ENCODE data around the gene ADGRA3.

The ADGRA3 gene

GRCh38 chr4:22512306-22512705 lies 3.6 kb downstream of the ADGRA3 start:
- DNase-seq = no peak

GRCh38 chr4:22510750-22511149 lies 5.1 kb downstream of the ADGRA3 start:
- DNase-seq = no peak

- DNase-seq = no peak
These were observed 7.5 kb downstream of the ADGRA3 start for GRCh38 chr4:22508376-22508775.

- DNase-seq = no peak
These were observed 10.9 kb downstream of the ADGRA3 start for GRCh38 chr4:22504922-22505321.

GRCh38 chr4:22504447-22504846 lies 11.4 kb downstream of the ADGRA3 start:
- no peak for DNase-seq

GRCh38 chr4:22502895-22503814 lies 12.7 kb downstream of the ADGRA3 start:
- DNase-seq = no peak

GRCh38 chr4:22501715-22502095 lies 14.2 kb downstream of the ADGRA3 start:
- no peak for DNase-seq

- no peak for DNase-seq
These were observed 14.8 kb downstream of the ADGRA3 start for GRCh38 chr4:22500831-22501714.

- no peak for DNase-seq
These were observed 15.7 kb downstream of the ADGRA3 start for GRCh38 chr4:22500128-22500611.

GRCh38 chr4:22498866-22499265 lies 17.0 kb downstream of the ADGRA3 start:
- DNase-seq = no peak

GRCh38 chr4:22496165-22496813 lies 19.6 kb downstream of the ADGRA3 start:
- no peak for DNase-seq

- no peak for DNase-seq
These were observed 22.3 kb downstream of the ADGRA3 start for GRCh38 chr4:22493523-22493922.

GRCh38 chr4:22492987-22493386 lies 22.9 kb downstream of the ADGRA3 start:
- no peak for DNase-seq

- DNase-seq = no peak
These were observed 23.9 kb downstream of the ADGRA3 start for GRCh38 chr4:22491939-22492338.

GRCh38 chr4:22490718-22491315 lies 25.0 kb downstream of the ADGRA3 start:
- no peak for DNase-seq

GRCh38 chr4:22488106-22488505 lies 27.8 kb downstream of the ADGRA3 start:
- DNase-seq = no peak

- DNase-seq = no peak
These were observed 28.5 kb downstream of the ADGRA3 start for GRCh38 chr4:22487328-22487727.

- DNase-seq = no peak
These were observed 29.6 kb downstream of the ADGRA3 start for GRCh38 chr4:22486276-22486675.

GRCh38 chr4:22485737-22486136 lies 30.1 kb downstream of the ADGRA3 start:
- no peak for DNase-seq

GRCh38 chr4:22483551-22483981 lies 32.3 kb downstream of the ADGRA3 start:
- no peak for DNase-seq

GRCh38 chr4:22482250-22483127 lies 33.4 kb downstream of the ADGRA3 start:
- DNase-seq = no peak

Data from T-helper 9 cell (primary cell).